NCI-H1092 (cell line): ENCODE measurements around the gene TTLL7.
"Not testable (repeated sequence)": the region's sequence is repeated elsewhere in the genome, so short reads cannot be mapped to it uniquely, and the experiment has no call there.

Source experiments
- DNase-seq: peaks from one replicate; lab custom pipeline; 2025; lab: John Stamatoyannopoulos, UW

TTLL7 gene

DNA sequence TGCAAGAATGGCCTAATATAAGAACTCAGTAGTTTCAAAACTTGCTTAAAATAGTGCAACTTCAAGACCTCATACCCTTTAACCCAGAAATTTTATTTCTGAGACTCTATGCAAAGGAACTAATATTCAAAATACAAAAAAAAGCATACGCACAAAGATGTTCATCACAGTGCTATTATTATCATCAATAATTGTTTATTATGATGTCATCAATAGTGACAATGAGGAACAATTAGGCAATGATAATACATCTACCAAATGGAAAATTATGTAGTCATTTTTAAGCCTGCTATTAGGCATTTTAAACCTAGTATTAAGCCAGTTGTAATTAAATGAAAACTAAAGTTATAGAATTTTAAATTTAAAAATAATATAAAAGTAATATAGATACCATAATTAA, 3.3 kb downstream of the TTLL7 start:
- DNase-seq: no peak

- DNase-seq: no peak
Measured at GRCh38 chr1:83994111-83994510, 4.8 kb downstream of the TTLL7 start.

GRCh38 chr1:83990734-83991133, 8.2 kb downstream of the TTLL7 start:
- DNase-seq: no peak

- no peak for DNase-seq
Measured at GRCh38 chr1:83985048-83985447, 13.9 kb downstream of the TTLL7 start.

GRCh38 chr1:83983918-83984317, 15.0 kb downstream of the TTLL7 start:
- DNase-seq: not testable (repeated sequence)

- DNase-seq: peak; percentile 5
Measured at GRCh38 chr1:83978056-83978455, 20.9 kb downstream of the TTLL7 start.

- no peak for DNase-seq
Measured at GRCh38 chr1:83976920-83977319, 22.0 kb downstream of the TTLL7 start.

DNA sequence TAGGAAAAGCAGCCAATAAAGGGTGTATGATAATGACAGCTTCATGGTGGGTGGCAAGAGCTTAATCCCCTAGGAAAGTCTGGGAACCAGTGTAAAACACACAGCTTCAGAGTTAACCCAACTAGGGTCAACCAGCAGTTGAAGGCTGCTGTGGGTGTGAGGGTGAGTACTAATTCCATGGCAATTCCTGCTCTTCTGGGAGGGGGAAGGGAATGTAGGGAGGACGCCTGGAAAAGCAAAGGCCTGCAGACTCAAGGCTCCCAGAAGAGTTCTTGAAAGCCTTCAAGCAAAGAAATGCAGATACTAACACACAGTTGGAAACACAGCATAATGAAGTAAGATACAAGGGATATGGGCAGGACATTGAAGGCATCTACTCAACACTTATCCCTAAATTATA, 28.1 kb downstream of the TTLL7 start:
- no peak for DNase-seq

GRCh38 chr1:83970114-83970513, 28.8 kb downstream of the TTLL7 start:
- no peak for DNase-seq

GRCh38 chr1:83967336-83967735, 31.6 kb downstream of the TTLL7 start:
- no peak for DNase-seq

DNA sequence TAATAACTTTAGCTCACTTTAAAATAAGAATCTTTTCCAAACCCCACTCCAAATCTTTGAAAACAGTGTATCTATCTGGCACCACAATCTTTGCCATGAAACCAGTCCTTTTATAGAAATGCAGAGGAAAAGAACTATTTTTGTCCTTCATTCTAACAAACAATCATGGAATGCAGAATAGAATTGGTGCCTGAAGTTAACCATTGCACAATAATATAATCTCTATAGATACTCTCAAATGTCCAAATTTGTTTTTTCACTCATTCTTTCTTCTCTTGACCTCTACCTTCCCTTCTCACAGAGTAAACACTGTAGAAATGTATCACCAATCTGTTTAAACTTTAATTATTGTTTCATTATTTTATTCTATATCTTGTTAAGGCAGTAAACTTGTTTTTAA, 34.8 kb downstream of the TTLL7 start:
- no peak for DNase-seq

DNA sequence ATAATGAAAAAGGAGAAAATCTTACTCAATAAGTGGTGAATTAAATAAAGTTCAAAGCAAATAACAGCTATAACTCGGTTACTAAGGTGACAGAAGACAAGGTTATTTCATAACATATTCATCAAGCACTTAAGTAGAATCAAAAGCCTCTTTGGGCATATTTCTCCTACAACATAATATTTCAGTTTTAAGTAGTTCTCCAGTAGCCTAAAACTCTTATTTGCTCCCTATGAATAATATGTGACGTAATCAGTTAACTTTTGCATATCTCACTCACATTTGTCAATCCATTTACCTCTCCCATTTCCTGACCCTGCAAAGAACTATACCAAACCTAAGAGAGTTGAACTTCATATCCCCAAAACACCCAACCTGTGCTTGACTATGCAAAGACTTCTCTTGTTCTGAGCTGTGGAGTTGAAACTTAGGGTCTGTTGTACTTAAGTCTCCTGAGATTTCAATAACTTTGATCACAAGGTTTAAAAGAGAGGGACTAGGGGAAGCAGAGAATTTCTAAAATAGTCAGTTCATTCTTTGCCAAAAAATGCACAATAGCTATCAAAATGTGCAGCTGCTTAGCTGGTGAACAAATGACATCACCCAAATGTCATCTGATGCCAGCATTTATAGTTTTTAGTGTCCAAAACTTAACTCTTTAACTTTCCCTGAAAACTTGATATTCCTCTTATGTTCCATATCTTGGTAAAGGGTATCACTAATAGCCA, 37.2 kb downstream of the TTLL7 start:
- no peak for DNase-seq

DNA sequence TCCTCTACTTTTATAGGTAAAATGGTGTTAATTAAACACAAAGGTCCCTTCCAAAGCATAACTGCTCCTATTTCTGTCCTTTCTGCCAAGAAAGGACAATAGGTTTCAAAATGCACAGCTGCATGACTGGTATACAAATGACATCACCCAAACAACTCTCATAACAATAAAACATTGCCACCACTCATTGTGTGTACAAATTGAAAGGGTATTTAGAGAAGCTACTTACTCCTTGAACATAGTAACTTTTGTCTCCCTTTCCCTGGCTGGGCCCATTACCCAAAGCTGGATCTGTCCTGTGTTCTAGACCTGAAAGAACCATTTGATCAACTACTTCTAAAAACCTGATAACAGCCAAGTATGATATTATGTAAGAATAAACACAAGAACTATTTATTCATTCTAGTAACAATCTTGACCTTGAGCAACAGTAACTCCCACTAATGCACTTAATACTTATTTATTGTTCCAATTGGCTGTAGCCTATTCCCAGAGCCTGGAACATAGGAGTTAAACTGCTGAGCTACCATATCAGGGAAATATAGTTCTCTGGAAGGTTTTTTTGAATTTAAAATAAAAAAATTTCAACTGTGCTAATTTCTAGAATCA, 38.2 kb downstream of the TTLL7 start:
- no peak for DNase-seq

- DNase-seq: no peak
Measured at GRCh38 chr1:83959824-83960498, 39.0 kb downstream of the TTLL7 start.

GRCh38 chr1:83958704-83959103, 40.2 kb downstream of the TTLL7 start:
- DNase-seq: no peak

DNA sequence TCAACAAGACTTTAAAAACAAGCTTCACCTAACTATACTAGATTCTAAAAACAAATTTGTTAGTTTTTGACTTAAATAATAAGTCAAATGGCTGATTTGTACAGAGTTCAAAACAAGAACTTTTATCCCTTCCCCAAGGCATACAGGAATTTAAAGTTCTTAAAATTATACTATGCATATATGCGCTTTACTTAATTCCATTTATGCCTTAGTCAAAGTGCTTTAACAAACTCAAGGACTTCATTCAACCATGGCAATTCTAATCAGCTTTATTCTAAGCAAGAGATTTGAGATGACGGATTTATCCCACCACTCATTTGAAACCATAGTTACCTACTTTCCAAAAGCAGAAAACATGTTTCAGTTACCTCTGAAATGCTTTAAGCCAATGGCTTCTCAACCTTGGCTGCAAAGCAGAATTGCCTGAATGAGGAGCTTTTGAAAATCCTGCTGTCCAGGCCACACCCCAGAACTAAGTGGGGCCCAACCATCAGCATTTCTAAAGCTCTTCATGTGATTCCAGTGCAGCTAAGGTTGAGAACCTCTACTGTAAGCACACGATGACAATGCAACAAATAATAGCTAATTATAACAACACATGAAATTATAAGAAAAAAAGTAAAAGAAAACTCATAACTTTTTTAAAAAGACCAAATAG, 44.6 kb downstream of the TTLL7 start:
- no peak for DNase-seq

DNA sequence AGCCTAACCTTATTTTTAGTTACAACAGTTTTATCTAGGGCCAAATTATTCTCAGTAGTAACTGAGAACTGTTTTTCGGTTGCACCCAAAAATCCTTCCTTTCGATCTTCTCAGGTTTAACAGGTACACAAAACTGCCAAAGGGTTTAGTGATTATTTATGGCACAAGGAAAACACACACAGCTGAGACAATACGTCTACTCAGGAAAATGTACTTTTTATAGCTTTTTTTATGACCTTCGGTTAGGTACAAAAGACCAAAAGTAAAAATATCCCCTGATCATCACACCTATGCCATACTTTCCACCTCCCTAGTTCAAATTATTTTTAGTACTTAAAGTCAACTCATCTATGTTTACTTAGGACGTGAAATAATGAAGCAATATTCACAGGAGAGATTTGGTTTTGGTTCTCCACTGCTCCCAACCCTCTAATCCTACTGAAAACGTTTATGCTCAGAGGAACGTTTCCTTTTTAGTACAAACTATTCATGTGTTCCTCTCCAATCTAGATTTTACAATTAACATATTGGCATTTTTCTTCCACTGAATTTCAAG, 48.7 kb downstream of the TTLL7 start:
- DNase-seq: no peak

DNA sequence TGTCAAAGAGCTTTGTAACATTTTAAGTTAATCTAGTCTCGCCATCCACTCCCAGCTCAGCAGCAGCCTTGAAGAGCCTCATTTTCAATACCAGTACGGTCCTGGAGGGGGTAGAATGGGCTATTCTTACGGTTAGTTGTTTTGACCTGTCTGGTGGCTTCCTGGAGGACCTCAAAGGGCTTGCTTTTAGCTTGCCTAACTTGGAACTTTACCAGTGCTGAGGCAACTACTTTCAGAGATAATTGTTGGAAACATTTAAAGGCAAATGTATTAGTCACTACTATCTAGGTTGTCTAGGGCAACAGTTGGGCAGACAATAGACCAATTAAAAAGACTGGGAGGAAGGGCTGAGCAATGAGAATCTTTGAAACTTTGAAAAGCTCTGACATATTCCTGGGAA, 56.0 kb downstream of the TTLL7 start:
- no peak for DNase-seq

GRCh38 chr1:83934550-83934949, 64.4 kb downstream of the TTLL7 start:
- no peak for DNase-seq

DNA sequence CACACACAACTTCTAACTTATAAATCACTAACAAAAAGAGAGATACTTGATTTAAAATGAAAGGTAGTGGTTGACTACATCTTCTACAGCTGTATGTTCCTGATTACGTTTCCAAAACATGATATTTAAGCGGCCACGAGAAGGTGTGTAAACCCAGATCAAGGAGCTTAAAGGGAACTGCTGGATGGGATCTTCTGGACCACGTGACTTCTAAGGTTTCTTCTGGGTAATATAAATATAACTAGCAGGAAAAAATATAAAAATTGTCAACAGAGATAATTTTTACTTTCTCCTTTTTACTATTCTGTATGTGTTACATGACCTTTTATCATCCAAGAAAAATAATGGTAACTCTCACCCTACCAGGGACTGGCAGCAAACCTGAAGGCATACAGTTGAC, 66.2 kb downstream of the TTLL7 start:
- DNase-seq: no peak

DNA sequence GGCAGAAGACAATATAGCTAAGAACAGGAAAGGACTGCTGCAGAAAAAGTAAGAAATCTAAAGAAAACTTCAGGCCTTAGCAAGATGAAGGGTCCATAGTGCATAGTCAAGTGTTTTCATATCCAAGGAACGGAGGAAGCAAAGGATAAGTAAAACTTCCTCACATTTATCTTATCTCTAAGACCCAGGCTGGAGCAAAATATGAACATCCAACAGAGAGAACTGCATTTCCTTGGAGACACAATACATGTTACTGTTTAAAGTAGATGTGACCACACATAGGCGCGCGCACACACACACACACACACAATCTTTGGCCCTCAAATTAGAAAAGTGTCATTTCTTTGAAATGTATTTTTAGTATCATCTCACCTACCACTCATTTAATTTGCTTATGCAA, 66.7 kb downstream of the TTLL7 start:
- DNase-seq: no peak

GRCh38 chr1:83931658-83932253, 67.2 kb downstream of the TTLL7 start:
- DNase-seq: peak; percentile 38
